NCI-H1694 treated with DMSO at 0.1 percent for 48 hours (cell line): ENCODE data around the gene TALDO1.

ENCODE experiments used
- DNase-seq: peaks from one replicate; lab custom pipeline; 2025; lab: John Stamatoyannopoulos, UW

Gene TALDO1

DNA sequence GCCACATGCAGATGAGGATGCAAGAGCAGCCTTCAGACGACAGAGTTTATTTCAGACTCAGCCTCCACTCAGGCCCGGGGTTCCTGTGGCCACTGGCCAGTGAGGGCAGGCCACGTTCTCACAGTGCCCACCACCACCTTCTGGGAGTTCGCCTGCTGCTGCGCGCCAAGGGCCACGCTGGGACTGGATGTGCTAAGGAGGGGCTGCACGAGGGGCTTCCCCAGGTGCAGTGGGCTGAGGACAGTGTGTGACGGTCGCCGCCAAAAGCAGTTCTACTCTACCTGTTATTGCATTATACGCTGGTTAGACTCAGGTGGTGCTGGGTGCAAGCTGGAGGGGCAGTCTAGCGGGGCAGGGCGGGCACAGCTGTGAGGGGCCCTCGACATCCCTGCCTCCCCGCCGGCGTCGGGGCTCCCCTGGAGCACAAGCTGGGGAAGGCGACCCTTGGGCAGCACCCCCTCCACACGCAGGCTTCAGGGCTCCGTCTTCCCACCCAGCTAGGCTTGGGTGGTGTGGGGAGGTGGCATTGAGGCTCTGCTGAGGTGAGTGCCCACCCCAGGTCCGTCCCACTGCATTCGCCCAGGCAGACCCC lies 39.9 kb downstream of the TALDO1 start:
- DNase-seq: no peak

DNA sequence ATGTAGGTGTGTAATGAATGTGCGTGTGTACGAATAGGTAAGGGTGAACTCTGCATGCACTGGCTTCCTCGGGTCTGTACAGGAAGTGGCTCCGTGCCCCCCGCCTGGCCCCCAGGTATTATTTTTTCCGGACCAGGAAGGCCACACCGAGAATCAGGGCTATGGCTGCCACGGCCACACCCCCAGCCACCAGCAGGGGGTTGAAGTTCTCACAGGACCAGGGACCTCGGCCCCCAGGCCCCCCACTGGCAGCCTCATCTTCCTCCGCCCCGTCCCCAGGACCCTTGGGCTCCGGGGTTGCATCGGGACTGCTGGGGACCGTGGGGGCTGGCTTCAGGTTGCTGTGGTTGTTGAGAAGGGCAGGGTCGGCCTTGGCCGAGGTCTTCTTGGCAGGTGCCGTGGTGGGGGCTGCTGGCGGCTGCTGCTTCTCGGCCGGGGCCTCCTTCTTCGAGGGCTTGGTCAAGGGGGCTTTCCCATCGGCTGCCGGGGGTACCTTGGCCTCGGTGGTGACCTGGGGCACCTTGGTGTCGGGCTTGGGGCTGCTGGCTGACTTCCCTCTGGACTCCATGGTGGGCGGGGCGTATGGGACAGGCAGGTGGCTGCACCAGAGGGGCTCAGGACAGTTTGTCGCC lies 40.9 kb downstream of the TALDO1 start:
- DNase-seq: no peak

GRCh38 chr11:788953-789940 lies 42.0 kb downstream of the TALDO1 start:
- DNase-seq: no peak

DNA sequence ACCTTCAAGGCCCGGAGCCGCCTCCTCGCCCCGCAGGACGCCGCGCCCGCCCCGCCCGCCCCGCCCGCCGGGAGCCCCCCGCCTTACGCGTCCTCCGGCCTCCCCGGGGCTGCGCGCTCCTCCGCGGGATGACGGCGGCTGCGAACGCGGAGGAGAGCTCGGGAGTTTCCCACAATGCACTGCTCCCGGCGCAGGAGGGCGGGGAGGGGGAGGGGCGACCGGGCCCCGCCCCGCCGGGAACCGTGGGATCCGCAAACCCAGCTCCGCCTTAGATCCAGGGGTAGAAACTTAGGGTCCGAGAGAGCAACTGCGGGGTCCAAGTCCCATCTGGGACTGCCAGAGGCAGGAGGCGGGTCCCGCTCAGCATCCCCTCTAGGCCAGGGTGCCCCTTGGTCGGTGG lies 42.7 kb downstream of the TALDO1 start, which contains the start of gene CEND1:
CEND1 (minus strand) TSS at position 148 of the 400 bp plus-strand sequence. CDS start 1,514 bp downstream, outside the sequence.
- peak; percentile 16 for DNase-seq

- no peak for DNase-seq
Observed at GRCh38 chr11:790721-791564, 43.7 kb downstream of the TALDO1 start.

- DNase-seq: no peak
Observed at GRCh38 chr11:791658-792534, 44.6 kb downstream of the TALDO1 start.

DNA sequence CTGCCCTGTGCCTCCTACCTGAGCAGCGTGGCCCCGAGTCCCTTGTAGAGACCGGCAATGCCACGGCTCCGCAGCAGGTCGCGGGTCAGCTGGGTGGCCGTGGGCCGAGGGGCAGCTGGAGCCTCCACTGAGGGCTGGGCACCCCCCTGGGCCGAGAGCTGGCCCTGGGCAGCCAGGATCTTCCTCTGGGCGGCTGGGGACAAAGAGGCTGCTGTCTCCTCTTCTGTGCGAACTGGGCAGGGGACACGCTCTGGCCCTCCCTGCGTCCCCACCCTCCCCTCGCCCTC lies 45.2 kb downstream of the TALDO1 start:
- no peak for DNase-seq

- DNase-seq: no peak
Observed at GRCh38 chr11:792873-793272, 45.6 kb downstream of the TALDO1 start.

- DNase-seq: peak; percentile 55
Observed at GRCh38 chr11:793556-793955, 46.3 kb downstream of the TALDO1 start.

GRCh38 chr11:794013-794765 lies 46.9 kb downstream of the TALDO1 start:
- DNase-seq: no peak

DNA sequence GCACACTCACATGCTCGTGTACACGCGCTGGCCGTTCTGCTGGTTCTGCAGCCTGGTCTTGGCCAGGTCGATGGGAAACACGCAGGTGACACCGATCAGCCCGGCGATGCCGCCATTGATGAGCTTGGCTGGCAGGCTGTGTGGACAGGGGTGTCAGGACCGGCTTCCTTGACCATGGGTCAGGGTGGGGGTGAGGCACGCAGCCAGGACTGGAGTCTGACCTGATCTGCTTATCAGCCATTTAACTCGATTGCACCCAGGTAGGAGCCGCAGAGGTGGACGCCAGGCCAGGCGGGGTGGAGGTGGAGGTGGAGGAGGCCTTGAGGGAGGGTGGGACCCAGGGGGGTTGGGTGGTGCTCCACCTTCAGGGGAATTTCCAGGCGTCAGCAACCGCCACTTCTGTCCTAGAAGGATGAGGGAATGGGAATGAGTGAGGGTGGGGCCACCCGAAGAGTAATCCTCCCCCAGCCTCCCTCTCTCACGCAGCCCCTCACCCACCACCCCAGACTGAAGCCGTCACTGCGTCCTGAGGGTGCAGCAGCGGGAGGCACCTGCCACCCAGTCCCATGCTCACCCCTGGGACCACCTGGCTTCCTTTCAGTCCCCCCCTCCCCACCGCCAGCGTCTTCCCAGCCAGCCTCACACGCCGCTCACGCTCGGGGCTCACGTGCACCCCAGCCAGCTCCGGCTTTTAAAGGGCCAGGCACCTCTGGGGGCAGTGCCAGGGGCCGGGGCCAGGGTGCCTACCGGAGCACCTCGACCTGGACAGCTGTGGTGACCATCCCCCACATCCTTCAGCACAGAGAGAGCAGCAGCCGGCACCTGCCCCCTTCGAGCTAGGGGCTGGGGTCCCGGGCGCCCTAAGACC lies 47.7 kb downstream of the TALDO1 start:
- no peak for DNase-seq

DNA sequence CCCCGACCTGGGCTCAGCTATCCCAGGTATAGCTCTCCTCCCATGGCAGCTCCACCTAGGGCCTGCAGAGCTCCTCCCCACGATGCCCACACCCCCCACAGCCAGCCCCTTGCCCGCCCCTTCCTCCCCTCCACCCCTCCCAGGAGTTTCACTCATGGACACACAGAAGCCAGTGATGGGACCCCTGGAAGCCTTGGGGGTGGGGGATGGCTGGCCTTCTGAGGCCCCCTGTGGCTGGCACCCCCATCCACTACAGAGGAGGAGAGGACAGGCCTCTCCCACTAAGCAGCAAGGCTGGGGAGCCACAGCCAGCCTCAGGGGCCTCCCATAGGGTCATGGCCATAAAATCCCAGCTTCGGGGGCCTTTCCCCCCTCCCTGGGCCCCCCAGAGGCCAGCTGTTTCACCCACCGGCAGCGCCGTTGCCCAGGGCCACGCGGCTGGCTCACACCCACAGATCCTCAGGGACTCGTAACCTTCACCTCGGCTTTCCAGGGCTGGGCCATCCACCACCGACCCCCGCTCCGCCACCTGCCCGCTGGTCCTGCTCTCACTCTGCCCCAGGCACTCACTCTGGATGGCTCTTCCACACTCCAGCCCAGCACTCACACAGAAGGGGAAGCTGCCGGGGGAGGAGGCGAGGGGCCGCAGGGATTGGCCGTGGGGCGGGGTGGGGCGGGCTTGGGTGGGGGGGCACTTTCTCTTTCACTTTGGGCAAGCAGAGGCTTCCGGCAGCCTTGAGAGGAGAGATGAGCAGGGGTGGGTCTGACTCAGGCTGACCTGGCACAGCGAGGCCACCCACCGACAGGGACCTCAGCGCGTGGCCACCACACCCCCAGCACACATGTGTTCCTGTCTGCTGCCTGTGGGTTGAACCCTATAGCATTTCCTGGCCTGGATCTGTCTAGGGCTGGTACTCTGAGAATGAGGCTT lies 48.6 kb downstream of the TALDO1 start:
- DNase-seq: no peak

GRCh38 chr11:796565-797295 lies 49.5 kb downstream of the TALDO1 start:
- DNase-seq: no peak

- peak; percentile 86 for DNase-seq
Observed at GRCh38 chr11:797296-798092, 50.2 kb downstream of the TALDO1 start.

DNA sequence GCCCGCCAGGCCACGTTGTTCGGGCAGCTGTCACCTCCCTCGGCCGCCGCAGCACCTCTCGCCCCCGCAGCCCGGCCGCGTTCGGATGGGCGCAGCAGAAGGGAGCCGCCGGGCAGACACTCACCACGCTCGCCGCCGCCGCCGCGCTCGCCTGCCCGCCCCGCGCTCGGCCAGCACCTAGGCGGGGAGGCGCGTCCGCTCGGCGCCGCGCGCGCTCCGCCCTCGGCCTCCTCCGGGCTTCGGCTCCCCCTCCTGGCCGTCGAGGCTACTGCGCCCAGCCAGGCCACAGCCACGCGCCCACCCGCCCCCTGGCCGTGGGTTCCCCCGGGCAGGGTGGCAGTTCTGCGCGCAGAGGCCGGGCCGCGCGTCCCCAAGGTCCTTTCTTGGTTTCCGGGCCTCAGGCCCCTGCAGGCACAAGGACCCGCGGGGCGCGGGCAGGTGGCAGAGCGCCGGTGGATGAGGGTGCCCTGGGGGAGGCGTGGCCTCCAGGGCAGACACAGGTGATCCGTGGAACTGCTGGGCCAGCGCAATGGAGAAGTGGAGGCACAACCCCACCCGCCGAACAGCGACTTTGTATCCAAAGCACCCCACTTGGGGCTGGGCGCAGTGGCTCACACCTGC lies 50.9 kb downstream of the TALDO1 start, which contains the start of gene SLC25A22:
SLC25A22 (minus strand) TSS at position 189 of the 621 bp plus-strand sequence. CDS start 3,275 bp downstream, outside the sequence.
- peak; percentile 16 for DNase-seq
